Measurements from ENCODE around the gene PEAK1. TPM values are rescaled to one million over a fixed set of nuclear protein-coding genes. Genes with fewer than 3 reads are reported as not detected.
"Not testable (repeated sequence)": the region's sequence is repeated elsewhere in the genome, so short reads cannot be mapped to it uniquely, and the experiment has no call there.

PEAK1 gene
- total RNA-seq, 1 donor from 2014 or later, result 27.7 TPM

DNA sequence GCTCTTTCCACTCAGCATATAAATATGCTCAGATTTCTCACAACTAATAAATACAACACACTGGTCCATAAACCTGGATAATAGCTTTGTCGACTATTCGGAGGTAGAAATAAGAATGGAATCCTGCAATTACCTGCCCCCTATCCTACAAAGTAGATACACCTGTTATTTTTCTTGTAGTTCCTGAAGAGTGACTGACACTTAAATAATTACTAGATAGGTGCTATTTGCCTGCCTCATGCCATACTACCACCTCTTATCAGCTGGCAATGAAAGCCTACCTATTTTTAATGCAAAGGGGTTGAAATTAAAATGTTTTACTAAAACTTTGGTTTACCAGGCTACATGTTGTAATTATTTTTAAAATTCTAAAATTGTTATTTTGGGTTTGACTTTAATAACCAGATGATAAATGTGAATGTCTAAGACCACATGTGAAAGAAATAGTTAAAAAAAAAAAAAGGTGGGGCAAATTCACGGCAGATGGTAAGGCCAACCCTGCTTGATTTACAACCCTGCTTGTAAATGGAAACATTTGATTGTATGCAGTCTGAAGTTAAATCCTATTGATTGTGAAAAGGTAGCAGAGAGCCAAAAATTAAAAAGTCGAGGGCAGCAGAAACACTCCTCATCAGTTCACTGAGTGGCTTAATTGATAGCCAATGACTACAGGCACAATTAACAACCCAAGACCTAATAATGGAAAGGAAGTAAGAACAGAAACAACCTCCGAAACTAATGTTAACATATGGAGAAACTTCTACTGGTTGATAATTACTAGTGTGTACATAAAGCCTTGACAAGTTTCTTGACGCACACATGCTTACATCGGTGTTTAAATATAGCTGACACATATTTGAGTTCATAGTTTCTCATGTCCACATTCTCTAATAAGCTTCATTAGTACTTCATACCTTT is 8.9 kb downstream of the PEAK1 start:
- Histone ChIP-seq H3K36me3 (no peaks in the 10 kb centered on the region), H3K9me3 (no peaks in the 10 kb centered on the region), H3K4me1 (peaks cover 24% of the 10 kb centered on the region), H3K4me3 (no peak overlapping the region), H3K27ac (no peak overlapping the region), H3K27me3 (no peaks in the 10 kb centered on the region)
- TF ChIP-seq POLR2A (IDR thresholded peaks at IDR 0.05) (no peak), POLR2AphosphoS5 (IDR thresholded peaks at IDR 0.05; ENCODE audit: insufficient read depth in 1 of 2, low read depth in 1 of 2) (no peak)
- TF ChIP-seq, protein P1, sequence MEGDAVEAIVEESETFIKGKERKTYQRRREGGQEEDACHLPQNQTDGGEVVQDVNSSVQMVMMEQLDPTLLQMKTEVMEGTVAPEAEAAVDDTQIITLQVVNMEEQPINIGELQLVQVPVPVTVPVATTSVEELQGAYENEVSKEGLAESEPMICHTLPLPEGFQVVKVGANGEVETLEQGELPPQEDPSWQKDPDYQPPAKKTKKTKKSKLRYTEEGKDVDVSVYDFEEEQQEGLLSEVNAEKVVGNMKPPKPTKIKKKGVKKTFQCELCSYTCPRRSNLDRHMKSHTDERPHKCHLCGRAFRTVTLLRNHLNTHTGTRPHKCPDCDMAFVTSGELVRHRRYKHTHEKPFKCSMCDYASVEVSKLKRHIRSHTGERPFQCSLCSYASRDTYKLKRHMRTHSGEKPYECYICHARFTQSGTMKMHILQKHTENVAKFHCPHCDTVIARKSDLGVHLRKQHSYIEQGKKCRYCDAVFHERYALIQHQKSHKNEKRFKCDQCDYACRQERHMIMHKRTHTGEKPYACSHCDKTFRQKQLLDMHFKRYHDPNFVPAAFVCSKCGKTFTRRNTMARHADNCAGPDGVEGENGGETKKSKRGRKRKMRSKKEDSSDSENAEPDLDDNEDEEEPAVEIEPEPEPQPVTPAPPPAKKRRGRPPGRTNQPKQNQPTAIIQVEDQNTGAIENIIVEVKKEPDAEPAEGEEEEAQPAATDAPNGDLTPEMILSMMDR (IDR thresholded peaks at IDR 0.05), result no peak
- no peak for DNase-seq (ENCODE audit: extremely low spot score in 2 of 2)
- intact Hi-C loops (cut with DNase I), result no loop called here

DNA sequence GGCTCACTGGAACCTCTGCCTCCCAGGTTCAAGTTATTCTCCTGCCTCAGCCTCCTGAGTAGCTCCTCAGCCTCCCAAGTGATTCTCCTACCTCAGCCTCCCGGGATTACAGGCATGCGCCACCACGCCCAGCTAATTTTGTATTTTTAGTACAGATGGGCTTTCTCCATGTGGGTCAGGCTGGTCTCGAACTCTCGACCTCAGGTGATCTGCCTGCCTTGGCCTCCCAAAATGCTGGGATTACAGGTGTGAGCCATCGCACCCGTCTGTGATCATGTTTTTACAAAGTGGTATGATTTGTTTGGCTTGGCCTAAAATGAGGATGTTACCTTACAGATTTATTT is 9.8 kb downstream of the PEAK1 start:
- H3K27ac ChIP-seq; H3K27me3 ChIP-seq; H3K9me3 ChIP-seq; DNase-seq (ENCODE audit: extremely low spot score in 2 of 2); intact Hi-C loops (cut with DNase I); H3K36me3 ChIP-seq; H3K4me3 ChIP-seq: not testable (repeated sequence)
- H3K4me1 ChIP-seq, result peaks cover 24% of the 10 kb centered on the region

DNA sequence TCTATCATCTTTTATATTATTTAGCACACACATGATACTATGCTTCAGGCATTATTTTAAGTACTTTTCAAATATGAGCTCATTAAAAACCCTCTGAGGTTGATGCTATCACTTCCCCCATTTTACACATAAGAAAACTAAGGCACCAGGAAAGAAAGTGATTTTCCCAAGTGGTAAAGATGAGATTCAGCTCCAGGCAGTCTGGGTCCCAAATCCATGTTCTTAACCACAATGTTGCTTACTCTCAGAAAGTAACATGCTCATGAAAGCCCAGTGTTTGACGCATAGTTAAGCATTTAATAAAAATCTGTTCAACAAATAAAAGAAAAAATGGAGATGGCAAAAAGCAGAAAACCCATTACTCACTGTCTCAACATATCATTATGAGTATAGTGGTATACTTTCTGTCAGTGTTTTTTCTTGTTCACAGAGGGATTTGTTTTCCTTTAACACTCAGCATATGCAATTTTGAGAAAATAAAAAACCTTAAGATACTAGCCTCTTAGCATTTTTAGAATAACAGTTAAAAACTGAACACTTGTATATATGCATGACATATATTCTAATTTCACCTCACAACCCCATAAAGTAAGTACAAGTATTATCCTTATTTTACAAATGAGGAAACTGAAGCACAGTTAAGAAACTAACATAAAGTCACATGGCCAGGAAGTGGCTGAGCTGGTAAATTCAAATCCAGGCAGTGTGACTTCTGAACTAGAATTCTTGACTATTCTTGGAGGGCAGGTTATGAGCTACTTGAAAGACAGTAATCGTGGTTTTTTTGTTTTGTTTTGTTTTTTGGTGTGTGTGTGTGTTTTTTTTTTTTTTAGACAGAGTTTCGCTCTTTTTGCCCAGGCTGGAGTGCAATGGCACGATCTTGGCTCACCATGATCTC is 10.4 kb downstream of the PEAK1 start:
- no peak for TF ChIP-seq POLR2A (IDR thresholded peaks at IDR 0.05)
- TF ChIP-seq POLR2AphosphoS5 (IDR thresholded peaks at IDR 0.05; ENCODE audit: insufficient read depth in 1 of 2, low read depth in 1 of 2), result no peak
- TF ChIP-seq, protein P1 (IDR thresholded peaks at IDR 0.05), result no peak
- Histone ChIP-seq H3K27me3 (no peaks in the 10 kb centered on the region), H3K4me1 (peaks cover 24% of the 10 kb centered on the region), H3K9me3 (no peaks in the 10 kb centered on the region), H3K36me3 (no peaks in the 10 kb centered on the region), H3K4me3 (no peak overlapping the region), H3K27ac (no peak overlapping the region)
- no peak for DNase-seq (ENCODE audit: extremely low spot score in 2 of 2)
- intact Hi-C loops (cut with DNase I), result no loop called here

DNA sequence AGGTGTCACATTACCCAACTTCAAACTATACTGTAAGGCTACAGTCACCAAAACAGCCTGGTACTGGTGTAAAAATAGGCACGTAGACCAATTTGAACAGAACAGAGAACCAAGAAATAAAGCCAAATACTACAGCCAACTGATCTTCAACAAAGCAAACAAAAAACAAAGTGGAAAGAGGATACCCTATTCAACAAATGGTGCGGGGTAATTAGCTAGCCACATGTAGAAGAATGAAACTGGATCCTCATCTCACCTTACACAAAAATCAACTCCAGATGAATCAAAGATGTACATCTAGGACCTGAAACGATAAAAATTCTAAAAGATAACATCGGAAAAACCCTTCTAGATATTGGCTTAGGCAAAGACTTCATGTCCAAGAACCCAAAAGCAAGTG is 13.1 kb downstream of the PEAK1 start:
- Histone ChIP-seq H3K4me3 (no peak overlapping the region), H3K36me3 (no peaks in the 10 kb centered on the region), H3K4me1 (peaks cover 40% of the 10 kb centered on the region), H3K9me3 (no peaks in the 10 kb centered on the region), H3K27ac (no peak overlapping the region), H3K27me3 (no peaks in the 10 kb centered on the region)
- intact Hi-C loops (cut with DNase I), result no loop called here
- no peak for DNase-seq (ENCODE audit: extremely low spot score in 2 of 2)
- TF ChIP-seq POLR2A (IDR thresholded peaks at IDR 0.05) (no peak), POLR2AphosphoS5 (IDR thresholded peaks at IDR 0.05; ENCODE audit: insufficient read depth in 1 of 2, low read depth in 1 of 2) (no peak)
- TF ChIP-seq, protein P1 (IDR thresholded peaks at IDR 0.05), result no peak

DNA sequence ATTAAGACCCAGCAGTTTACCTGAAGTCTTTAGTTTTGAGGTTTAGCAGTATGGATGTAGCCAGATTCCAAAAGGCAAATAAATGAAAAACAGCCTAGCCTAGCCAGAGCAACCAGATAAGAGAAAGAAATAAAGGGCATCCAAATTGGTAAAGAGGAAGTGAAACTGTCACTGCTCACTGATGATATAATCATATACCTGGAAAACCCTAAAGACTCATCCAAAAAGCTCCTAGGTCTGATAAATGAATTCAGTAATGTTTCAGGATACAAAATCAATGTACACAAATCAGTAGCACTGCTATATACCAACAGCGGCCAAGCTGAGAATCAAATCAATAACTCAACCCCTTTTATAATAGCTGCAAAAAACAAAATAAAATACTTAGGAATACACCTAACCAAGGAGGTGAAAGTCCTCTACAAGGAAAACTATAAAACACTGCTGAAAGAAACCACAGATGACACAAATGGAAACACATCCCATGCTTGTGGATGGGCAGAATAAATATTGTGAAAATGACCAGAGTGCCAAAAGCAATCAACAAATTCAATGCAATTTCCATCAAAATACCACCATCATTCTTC is 13.6 kb downstream of the PEAK1 start:
- H3K27ac ChIP-seq; H3K27me3 ChIP-seq; H3K36me3 ChIP-seq; DNase-seq (ENCODE audit: extremely low spot score in 2 of 2); H3K4me3 ChIP-seq; intact Hi-C loops (cut with DNase I); H3K9me3 ChIP-seq: not testable (repeated sequence)
- H3K4me1 ChIP-seq, result peaks cover 34% of the 10 kb centered on the region

All from vagina (tissue), 2 donors.